GM21576 (cell line): Measurements from ENCODE around the gene ZMYM4.
"Not testable (repeated sequence)": the region's sequence is repeated elsewhere in the genome, so short reads cannot be mapped to it uniquely, and the experiment has no call there.

ENCODE experiments used
- ATAC-seq: cut with Tn5 transposase; IDR thresholded peaks from one replicate; pipeline ENCODE4 v1.9.1; 2021; ENCODE audit warnings: mild to moderate bottlenecking, moderate library complexity; ENCODE audit not compliant: unreplicated experiment

Gene ZMYM4

GRCh38 chr1:35451125-35451528, 182.6 kb downstream of the ZMYM4 start:
- no peak for ATAC-seq

DNA sequence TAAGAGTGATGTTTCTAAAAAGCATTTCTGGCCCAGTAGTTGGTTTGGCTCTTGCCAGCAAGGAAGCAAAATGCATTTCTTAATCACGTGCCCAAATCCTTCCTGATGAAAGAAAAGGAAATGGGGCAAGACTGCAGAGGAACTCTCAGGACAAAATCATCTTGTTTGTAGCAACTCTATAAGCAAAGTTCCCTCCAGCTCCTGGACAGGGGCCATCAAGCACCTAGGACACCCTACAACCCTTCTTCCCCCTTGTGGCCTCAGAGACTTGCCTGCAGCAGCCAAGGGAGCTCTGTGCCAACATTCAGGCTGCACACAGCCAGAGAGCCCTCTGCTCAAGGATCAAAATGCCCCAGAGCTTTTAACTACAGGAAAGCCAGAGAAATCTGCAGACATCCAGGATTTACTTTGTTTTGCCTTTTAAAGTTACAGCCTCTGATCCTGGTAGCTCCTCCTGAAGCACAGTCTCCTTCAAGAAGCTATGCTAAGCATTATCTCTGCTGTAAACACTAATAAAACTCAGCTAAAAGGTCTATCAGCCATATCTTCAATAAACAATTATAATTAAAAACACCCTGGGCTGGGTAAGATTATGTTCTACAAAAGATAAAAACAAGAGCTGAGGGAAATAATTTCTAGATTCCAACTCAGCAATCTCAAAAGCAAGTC, 183.7 kb downstream of the ZMYM4 start:
- ATAC-seq = no peak

DNA sequence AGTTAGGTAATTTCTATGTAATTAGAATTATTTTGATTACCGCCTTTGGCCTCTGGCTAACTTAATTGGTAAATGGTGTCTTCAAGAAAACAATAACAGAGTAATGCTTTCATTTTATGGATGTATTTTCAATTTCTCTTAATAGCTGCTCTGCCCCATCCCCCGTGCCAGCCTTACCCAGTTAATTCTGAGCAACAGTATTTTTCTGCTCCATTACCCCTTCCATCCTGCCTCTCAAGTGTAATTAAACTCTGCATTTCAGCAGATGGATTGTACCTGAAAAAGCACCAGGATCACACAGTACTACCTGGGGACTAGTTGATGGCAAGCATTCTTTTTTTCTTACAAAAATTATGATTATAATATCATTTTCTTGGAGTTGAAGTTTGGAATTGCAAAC, 184.5 kb downstream of the ZMYM4 start:
- ATAC-seq = no peak

DNA sequence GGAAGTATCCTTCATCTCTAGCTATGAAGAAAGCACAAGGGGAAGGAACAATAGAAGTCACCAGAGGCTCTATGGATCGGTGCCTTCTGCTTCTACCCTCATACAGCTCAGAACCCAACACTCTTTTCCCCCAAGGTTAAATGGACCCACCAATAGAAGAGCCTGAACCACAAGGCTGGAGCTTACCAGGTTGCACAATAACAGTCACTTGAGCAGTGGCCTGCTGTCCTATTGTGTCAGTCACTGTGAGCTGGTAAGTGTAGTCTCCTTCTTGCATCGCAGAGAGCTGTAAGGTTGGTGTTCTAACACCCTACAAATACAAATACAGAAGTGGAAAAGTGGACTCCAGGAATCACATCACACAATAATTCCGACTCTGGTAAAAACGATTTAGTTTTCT, 185.7 kb downstream of the ZMYM4 start:
- ATAC-seq = no peak

DNA sequence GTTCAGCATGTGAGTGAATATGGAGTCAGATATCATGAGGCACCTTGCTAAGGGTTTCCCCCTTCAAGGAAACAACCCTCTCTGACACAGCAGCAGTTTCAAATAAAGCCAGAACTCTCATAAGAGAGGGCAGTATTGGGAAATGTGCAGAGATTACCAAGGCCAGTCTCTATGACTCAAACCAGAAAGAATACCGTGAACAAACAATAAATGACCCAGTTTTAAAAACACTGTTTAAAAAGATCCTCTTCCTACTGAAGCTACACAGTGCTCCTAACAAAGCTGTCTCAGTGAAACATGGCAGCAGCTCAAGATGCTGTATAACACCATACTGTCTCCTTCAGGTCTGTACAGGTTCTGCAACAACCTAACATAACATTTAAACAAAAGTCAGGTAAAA, 186.1 kb downstream of the ZMYM4 start:
- ATAC-seq = no peak

DNA sequence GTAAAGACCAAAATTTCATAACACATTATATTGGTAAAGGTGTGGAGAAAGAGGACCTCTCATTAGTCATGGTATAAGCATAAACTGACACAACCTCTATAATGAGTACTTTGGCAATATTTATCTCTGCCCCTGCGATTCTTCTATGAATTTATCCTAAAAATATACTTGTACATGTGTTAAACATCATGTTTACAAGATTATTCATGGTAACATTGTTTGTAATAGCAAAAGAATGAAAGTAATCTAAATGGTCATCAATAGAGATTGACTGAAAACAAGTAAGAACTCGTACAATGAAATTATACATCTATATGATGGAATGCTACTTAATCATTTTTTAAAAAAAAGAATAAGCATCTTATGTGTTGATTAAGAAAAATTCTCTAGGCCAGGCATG, 192.3 kb downstream of the ZMYM4 start:
- no peak for ATAC-seq

DNA sequence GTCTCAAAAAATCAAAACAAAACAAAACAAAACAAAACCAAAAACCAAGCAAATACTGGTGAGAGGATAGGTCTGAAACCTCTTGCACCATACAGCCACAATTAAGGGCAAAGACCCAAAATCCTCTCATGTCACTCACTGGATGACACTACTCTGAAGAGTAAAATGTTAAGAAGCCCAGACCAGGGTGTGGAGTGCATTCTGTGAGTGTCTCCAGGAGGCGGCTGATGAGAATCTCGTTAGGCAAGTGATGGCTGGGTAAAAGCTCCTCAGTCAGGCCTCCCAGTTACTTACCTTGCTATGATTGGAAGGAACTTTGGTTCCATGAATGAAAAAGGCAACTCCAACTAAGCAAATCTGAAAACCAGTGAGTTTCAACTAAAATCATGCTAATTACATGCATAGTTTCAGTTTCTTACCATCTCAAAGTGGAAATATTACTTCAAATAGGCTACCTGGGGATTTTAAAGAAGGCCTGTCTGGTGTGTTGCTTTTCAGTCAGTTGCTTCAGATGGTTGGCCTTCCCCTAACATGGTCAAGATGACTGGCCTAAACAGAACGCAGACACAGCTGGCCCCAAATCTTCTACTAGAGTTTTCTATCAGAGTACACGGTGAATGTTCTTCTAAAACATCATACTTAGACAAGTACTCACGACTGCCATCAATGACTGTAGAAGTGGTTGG, 193.6 kb downstream of the ZMYM4 start:
- no peak for ATAC-seq

- ATAC-seq = no peak
These were observed 194.7 kb downstream of the ZMYM4 start for GRCh38 chr1:35463232-35463631.

- ATAC-seq = not testable (repeated sequence)
These were observed 195.2 kb downstream of the ZMYM4 start for GRCh38 chr1:35463749-35464148.

GRCh38 chr1:35466120-35466519, 197.6 kb downstream of the ZMYM4 start:
- ATAC-seq = no peak

DNA sequence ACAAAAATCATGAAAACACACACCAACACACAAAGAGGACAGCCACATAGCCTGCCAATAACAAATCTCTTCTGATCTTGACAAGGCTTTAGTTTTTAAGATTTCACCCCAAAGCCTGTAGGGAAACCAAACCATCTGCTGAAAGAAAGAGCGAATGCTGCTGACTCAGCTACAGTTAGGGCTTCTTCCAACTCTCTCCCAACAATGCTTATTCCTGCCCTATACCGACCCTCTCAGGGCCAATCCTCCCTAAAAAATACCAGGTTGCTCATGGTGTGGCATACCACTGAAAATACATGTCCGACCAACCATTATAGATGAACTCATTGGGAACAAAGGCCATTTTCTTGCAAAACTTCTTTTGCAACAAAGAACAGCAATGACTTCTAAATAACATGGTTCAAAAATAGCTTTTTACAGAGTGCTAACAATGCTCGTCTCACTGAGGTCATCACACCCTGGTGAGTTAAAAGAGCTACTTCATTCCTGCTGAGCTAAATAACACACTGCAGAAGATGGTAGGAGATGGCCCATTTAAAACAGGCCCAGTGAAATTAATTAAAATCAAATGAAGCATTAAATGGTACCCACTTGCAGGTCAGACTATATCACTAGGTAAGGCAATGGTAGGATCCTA, 202.6 kb downstream of the ZMYM4 start:
- no peak for ATAC-seq
